DMS153 treated with DMSO at 0.1 percent for 48 hours (cell line): ENCODE data around the gene COMT.

Source experiments
- DNase-seq: peaks from one replicate; lab custom pipeline; 2025; ENCODE audit not compliant: unreplicated experiment; lab: John Stamatoyannopoulos, UW

COMT gene

GRCh38 chr22:19981171-19981960 is 39.8 kb downstream of the COMT start:
- no peak for DNase-seq

DNA sequence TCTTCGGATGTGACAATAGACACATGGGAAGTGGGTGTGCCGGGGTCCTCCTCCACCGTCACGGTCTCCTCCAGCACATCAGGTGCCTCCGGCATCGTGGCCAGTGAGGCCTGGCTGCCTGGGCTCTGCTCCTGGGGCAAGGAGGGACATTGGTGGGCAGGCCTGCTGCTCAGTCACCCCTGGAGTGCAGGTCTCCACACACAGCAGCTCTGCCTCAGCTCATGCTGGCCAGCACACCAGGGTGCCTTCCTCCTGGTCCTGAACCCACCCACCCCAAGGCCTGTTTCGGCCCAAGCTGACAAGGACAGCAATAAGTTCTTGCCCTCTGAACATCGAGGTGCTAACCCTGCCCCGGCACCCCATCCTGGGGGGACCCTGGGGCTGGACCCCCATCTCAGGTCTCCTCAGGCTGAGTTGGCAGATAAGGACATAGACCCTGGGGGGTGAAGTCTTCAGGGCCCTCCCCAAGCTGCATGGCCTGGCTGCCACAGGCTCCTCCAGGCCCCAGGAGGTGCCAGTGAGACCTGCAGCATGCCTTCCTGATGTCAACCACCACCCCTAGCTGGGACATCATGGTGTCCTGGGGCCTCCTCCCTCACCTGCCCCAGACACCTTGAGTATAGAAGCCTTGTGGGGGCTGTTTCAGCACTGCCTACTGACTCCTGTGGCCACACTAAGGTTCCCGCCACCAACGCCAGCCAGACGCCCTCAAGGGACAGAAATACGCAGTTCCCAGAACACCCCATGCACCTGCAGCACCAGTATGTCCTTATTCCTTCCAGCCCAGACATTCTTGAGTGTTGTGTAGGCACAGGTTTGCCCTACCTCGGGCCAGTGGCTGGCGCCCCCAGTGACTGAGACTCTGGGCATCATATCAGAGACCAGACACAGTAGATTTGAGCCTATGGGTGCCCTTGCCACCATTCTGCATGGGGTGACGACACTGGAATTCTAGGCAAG is 40.7 kb downstream of the COMT start:
- DNase-seq: no peak

GRCh38 chr22:19982991-19983578 is 41.5 kb downstream of the COMT start:
- no peak for DNase-seq

DNA sequence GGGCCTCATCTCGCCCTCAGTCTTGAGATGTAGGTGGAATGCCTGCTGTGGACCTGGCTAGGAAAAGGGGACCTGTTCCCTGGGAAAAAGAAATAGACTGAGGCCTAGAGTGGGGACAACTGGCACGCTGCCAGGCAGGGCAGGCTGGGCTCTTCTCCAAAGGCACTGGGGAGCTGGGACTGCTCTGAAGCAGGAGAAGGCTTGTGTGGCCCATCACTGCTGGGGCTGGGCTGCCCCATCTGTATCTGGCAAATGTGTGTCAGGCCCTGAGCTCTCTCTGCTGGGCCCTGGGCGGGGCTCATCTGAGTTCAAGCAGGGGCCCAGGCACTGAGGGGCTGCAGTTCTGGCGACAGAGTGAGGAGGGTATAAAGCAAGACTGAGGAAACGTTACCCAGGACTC is 42.2 kb downstream of the COMT start:
- no peak for DNase-seq

DNA sequence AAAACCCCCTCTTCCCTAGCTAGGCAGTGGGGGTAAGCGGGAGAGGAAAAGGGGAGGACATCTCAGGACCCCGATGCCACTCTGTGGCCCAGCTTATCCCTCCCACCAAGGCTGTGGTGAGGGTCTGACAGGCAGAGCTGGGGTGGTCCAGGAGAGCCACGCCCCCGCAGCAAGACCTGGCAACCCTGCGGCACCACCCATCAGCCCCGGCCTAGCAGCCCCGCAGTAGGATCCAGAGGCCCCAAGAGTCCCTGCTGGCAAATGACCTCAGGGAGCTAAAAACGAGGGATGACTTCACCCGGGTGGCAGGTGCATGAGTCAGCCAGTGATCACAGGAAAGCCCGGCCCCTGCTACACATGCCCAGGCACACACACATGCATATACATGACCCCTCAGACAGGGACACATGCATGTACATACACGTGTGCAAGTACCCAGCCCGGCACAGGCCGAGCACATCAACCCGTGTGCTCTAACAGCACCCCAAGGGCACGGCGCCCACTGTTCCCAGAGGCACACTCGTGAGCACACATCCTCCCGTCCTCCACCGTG is 42.7 kb downstream of the COMT start:
- DNase-seq: no peak

DNA sequence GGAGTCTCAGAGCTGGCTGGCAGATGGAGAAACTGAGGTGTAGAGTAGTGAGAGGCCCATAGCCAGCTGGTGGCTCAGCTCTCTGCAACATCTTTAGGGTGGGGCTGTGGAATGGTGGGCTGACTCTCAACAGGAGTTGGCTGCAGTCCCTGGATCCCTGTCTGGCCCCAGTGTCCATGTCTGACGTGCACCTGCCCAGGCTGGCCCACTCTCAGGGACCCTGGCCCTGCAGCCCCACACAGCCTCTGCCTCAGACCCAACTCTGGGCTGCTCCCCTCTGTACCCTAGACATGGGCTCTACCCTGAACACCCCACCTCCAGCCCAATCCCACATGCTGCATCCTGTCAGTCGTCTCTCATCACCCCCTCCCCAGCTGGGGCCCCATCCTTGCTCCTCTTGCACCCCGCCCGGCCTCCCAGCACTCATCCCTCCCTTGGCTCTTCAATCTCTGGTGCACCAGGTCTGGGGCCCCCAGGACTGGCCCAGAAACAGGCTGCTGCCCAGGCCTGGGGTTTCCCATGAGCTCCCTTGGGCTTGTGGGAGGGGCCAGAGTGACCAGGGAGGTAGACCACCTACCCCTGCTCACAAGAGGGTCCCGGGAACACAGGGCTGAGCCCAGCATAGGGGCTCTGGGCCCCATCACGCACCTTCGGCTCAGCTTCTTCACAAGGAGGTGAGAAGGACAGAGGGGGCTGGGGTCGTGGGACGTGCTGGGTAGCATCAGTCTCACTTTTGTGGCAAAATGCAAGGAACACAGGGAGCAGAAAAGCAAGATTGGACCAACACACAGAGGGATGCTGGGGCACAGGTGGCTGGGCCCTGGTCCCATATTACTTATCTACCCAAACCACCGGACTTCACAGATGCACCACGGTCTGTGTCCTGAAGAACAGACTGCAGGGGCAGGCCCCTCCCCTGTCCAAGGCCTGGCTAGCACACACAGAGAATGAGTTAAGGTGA is 43.6 kb downstream of the COMT start:
- no peak for DNase-seq

- no peak for DNase-seq
Measured at GRCh38 chr22:19986011-19986409, 44.4 kb downstream of the COMT start.

GRCh38 chr22:19986410-19987341 is 45.1 kb downstream of the COMT start:
- DNase-seq: peak; percentile 54

DNA sequence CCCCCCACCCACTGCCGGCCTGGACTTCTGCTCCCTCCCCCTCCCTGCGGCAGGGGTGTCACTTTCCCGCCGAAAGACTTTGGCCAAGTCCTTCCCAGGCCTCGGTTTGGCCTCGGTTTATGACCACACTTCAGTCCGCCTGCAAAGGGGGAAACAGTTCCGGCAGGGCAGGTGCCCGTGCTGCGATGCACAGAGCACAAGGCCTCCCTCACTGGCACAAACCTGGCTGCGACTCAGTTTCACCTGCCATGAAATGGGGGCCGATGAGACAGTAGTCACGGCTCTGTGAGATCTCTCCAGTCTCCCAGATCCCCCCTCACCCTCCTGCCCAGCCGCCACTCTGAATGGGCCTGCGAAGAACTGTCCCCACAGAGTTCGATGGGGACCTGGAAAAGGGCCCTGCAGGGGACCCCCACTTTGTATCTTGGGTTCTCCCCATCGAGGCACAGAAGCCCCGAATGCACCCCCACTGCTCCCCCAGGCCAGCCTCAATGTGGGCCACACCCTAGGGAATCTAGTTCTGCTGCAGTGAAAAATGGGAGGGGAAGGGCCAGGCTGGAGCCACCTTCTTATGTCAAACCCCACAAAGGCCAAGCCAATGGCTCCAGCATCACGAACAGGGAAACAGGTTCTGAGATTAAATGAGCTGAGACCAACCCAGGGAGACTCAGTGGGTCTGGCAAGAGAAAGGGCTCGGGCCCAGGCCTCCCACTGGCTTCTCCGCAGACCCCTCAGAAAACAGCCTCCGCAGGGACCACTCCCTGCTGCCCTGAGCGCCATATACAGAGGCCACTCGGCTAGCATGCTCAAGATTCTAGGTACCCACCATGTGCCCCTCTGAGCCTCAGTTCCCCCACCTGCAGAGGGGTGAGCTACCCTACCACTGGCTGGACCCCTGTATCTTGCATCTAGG is 46.1 kb downstream of the COMT start:
- peak; percentile 43 for DNase-seq

GRCh38 chr22:19988331-19988808 is 46.8 kb downstream of the COMT start:
- no peak for DNase-seq

GRCh38 chr22:19988965-19989724 is 47.6 kb downstream of the COMT start:
- DNase-seq: no peak

GRCh38 chr22:19989725-19990067 is 48.1 kb downstream of the COMT start:
- no peak for DNase-seq

DNA sequence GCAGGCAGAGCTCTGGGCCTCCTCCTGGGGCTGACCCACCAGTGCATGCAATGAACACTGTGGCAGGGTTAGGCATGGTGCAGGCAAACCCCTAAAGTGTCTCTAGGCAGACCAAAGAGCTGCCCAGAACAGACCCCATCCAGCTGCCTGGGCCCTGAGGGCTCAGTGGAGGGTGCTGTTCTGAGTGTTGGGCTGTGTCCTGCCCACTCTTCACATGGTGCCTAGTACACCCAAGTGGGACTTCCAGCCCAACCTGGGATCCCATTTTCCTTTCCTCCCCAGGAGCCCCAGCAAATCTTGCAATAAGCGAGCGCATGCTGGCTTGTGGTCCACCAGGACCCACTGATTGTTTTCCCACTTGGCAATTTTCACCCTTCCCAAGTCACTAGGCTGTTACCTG is 48.6 kb downstream of the COMT start:
- no peak for DNase-seq

- no peak for DNase-seq
Measured at GRCh38 chr22:19990609-19991394, 49.2 kb downstream of the COMT start.

DNA sequence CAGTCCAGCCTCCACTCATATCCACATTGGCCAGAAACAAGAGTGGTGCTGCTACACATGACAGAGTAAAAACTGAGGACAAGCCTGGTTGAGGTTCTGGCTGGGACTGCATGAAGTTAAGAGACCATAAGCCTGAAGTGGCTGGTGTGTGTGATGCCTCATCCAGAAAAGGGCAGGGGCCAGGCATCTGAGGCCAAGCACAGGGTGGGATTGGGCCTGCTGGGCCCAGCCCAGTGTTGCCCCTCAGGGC is 49.7 kb downstream of the COMT start:
- no peak for DNase-seq

- no peak for DNase-seq
Measured at GRCh38 chr22:19991645-19992451, 50.3 kb downstream of the COMT start.
